HCT116 (cell line): ENCODE results near the gene PRC1. TPM values are rescaled to one million over a fixed set of nuclear protein-coding genes. Genes with fewer than 3 reads are reported as not detected.
A peak's percentile ranks its signal among the peaks of the same experiment; 100 is the strongest.

Source experiments
- ATAC-seq: fragments of 200-7000 bp; cut with Tn5 transposase; 2 replicates; pipeline ENCODE4 v1.9.1; 2020; ENCODE audit warnings: mild to moderate bottlenecking, moderate library complexity
- BruUV-seq: library from RNA; stranded (reverse); fragments of 400-500 nt; replicated peaks from 2 replicates; lab custom pipeline; 2021; lab: Mats Ljungman, UMichigan
- CTCF ChIA-PET: fragments of 300-600 bp; sonication (Branson Sonifier 250); formaldehyde crosslinking; loops from one replicate; lab custom pipeline; 2021; ENCODE audit warnings: antibody characterized with exemption; lab: Charles Lee
- POLR2A ChIA-PET: fragments of 300-600, 350-600 bp; sonication (Branson Sonifier 250); formaldehyde crosslinking; loops from one replicate; lab custom pipeline; 2021; ENCODE audit warnings: antibody characterized with exemption; lab: Charles Lee
- RAD21 ChIA-PET, 2 experiments: fragments of 300-600 bp; sonication (Branson Sonifier 250); formaldehyde crosslinking; loops; one replicate each; lab custom pipeline; 2023; ENCODE audit warnings: low total read pairs in 2 of 2; ENCODE audit not compliant: uncharacterized antibody in 2 of 2, unreplicated experiment in 2 of 2, low non-redundant PET in 1 of 2; lab: Charles Lee
- DNase-seq: peaks from one replicate; pipeline ENCODE4 v3.0.0-alpha.2; 2010; ENCODE audit warnings: low read depth, low spot score
- H2AFZ ChIP-seq: fragments of 200-600 bp; shearing (Covaris generic), sonication (generic); 2 replicates; pipeline ENCODE4 v1.6.1; 2017; ENCODE audit warnings: low read depth, mixed run types, mixed read lengths, antibody characterized with exemption, low read length; ENCODE audit not compliant: poor library complexity, severe bottlenecking
- H3K27ac ChIP-seq: 2 replicates; pipeline ENCODE4 v1.5.1; 2012; ENCODE audit warnings: low read depth, low read length
- H3K27me3 ChIP-seq: fragments of 200-600 bp; sonication (generic); 2 replicates; pipeline ENCODE4 v1.6.1; 2016; ENCODE audit warnings: mixed run types, low read length, mixed read lengths; ENCODE audit not compliant: insufficient read depth
- H3K36me3 ChIP-seq, 2 experiments: fragments of 200-500 bp in 1 of 2; fragments of 200-600 bp in 1 of 2; sonication (Bioruptor generic) in 1 of 2; sonication (generic) in 1 of 2; 2 replicates each; pipeline versions ENCODE4 v1.5.1 to v1.6.1; 2014 to 2016; ENCODE audit warnings: low read length in 2 of 2, inconsistent platforms in 1 of 2, mixed read lengths in 1 of 2, mixed run types in 1 of 2; ENCODE audit not compliant: insufficient read depth in 2 of 2, control insufficient read depth in 1 of 2
- H3K4me1 ChIP-seq, 2 experiments: fragments of 200-600 bp in 1 of 2; sonication (generic) in 1 of 2; 2 replicates each; pipeline versions ENCODE4 v1.5.1 to v1.6.1; 2012 to 2017; ENCODE audit warnings: low read length in 2 of 2, inconsistent platforms in 1 of 2, mild to moderate bottlenecking in 1 of 2, mixed read lengths in 1 of 2, mixed run types in 1 of 2, moderate library complexity in 1 of 2; ENCODE audit not compliant: insufficient read depth in 2 of 2, control insufficient read depth in 1 of 2
- H3K4me2 ChIP-seq: fragments of 200-600 bp; sonication (generic); 2 replicates; pipeline ENCODE4 v1.6.1; 2017; ENCODE audit warnings: mixed run types, low read length, mixed read lengths
- H3K4me3 ChIP-seq, 2 experiments: fragments of 200-600 bp in 1 of 2; sonication (generic) in 1 of 2; replicated peaks in 1 of 2; 2 replicates each; pipeline ENCODE4 v1.5.1; 2011 to 2016; ENCODE audit warnings: low read length in 2 of 2, control low read depth in 1 of 2, low read depth in 1 of 2, mild to moderate bottlenecking in 1 of 2, mixed read lengths in 1 of 2, mixed run types in 1 of 2
- H3K79me2 ChIP-seq: fragments of 200-600 bp; sonication (generic); 2 replicates; pipeline ENCODE4 v1.6.1; 2017; ENCODE audit warnings: mild to moderate bottlenecking, mixed run types, low read length, moderate library complexity, mixed read lengths; ENCODE audit not compliant: insufficient read depth
- H3K9ac ChIP-seq: fragments of 200-600 bp; sonication (generic); 2 replicates; pipeline ENCODE4 v1.6.1; 2016; ENCODE audit warnings: low read length, mixed read lengths
- H3K9me2 ChIP-seq: fragments of 200-600 bp; sonication (generic), shearing (Covaris generic); 2 replicates; pipeline ENCODE4 v1.6.1; 2017; ENCODE audit warnings: mixed run types, mild to moderate bottlenecking, moderate library complexity; ENCODE audit not compliant: insufficient read depth
- H3K9me3 ChIP-seq, 2 experiments: fragments of 200-500 bp in 1 of 2; fragments of 200-600 bp in 1 of 2; sonication (Bioruptor generic) in 1 of 2; sonication (generic) in 1 of 2; 2 replicates each; pipeline ENCODE4 v1.6.1; 2014 to 2017; ENCODE audit warnings: low read length in 2 of 2, mixed read lengths in 2 of 2, inconsistent platforms in 1 of 2, low read depth in 1 of 2, mild to moderate bottlenecking in 1 of 2, mixed run types in 1 of 2, moderate library complexity in 1 of 2; ENCODE audit not compliant: control insufficient read depth in 1 of 2, insufficient read depth in 1 of 2
- H4K20me1 ChIP-seq: fragments of 200-600 bp; sonication (generic), shearing (Covaris generic); 2 replicates; pipeline ENCODE4 v1.6.1; 2017; ENCODE audit warnings: mixed run types, mild to moderate bottlenecking, moderate library complexity; ENCODE audit not compliant: insufficient read depth
- CBX3 ChIP-seq: IDR thresholded peaks from 2 replicates; pipeline ENCODE4 v1.6.1; 2012; ENCODE audit warnings: low read depth
- CEBPB ChIP-seq: IDR thresholded peaks from 2 replicates; pipeline ENCODE4 v1.6.1; 2012; ENCODE audit warnings: low read depth
- EGR1 ChIP-seq: IDR thresholded peaks from 2 replicates; pipeline ENCODE4 v1.6.1; 2012; ENCODE audit warnings: low read depth
- EZH2 ChIP-seq: fragments of 200-600 bp; sonication (generic); IDR thresholded peaks from 2 replicates; pipeline ENCODE4 v1.6.1; 2017; ENCODE audit warnings: antibody characterized with exemption, mixed run types
- JUND ChIP-seq: IDR thresholded peaks from 2 replicates; pipeline ENCODE4 v1.6.1; 2012
- POLR2AphosphoS5 ChIP-seq: IDR thresholded peaks from 2 replicates; pipeline ENCODE4 v1.6.1; 2011; ENCODE audit warnings: mild to moderate bottlenecking, low read depth, low read length, moderate library complexity
- RAD21 ChIP-seq: IDR thresholded peaks from 2 replicates; pipeline ENCODE4 v1.6.1; 2012; ENCODE audit warnings: low read depth, mild to moderate bottlenecking
- SIN3A ChIP-seq: IDR thresholded peaks from 2 replicates; pipeline ENCODE4 v1.6.1; 2012; ENCODE audit warnings: low read depth
- SRF ChIP-seq: IDR thresholded peaks from 2 replicates; pipeline ENCODE4 v1.6.1; 2012; ENCODE audit warnings: low read depth
- TCF7L2 ChIP-seq: IDR thresholded peaks from 2 replicates; pipeline ENCODE4 v1.7.0; 2011; ENCODE audit warnings: borderline replicate concordance, inconsistent platforms; ENCODE audit not compliant: insufficient read depth, insufficient read length; ENCODE audit errors: extremely low read depth
- YY1 ChIP-seq: IDR thresholded peaks from 2 replicates; pipeline ENCODE4 v1.6.1; 2011; ENCODE audit warnings: low read length, low read depth, moderate library complexity, mild to moderate bottlenecking; ENCODE audit not compliant: insufficient replicate concordance; ENCODE audit errors: extremely low read depth
- ZFX ChIP-seq: fragments of 450-650 bp; IDR thresholded peaks from 2 replicates; pipeline ENCODE4 v1.6.1; 2017
- ZNF274 ChIP-seq: fragments of 200-500 bp; sonication (Bioruptor generic); IDR thresholded peaks from 2 replicates; pipeline ENCODE4 v1.6.1; 2014; ENCODE audit warnings: mild to moderate bottlenecking, low read depth, low read length, inconsistent platforms
- intact Hi-C: fragments of 100-400 bp; cut with micrococcal nuclease; formaldehyde crosslinking; loops from 2 replicates; pipeline ENCODE4 v1.10.0; 2022
- total RNA-seq: library from RNA; stranded (reverse); gene quantifications from one replicate; pipeline ENCODE4 v1.2.1, GENCODE V29; 2021; ENCODE audit not compliant: unreplicated experiment
- TF ChIP-seq, protein P1 (sequence below), 3 experiments: fragments of 200-600 bp in 1 of 3; sonication (generic) in 1 of 3; IDR thresholded peaks in 2 of 3; conservative IDR thresholded peaks in 1 of 3; 2 replicates each; pipeline ENCODE4 v1.5.1; 2012 to 2017; ENCODE audit warnings: low read depth in 2 of 3, low read length in 2 of 3, antibody characterized with exemption in 1 of 3, borderline replicate concordance in 1 of 3, control low read depth in 1 of 3, mild to moderate bottlenecking in 1 of 3, mixed read lengths in 1 of 3, mixed run types in 1 of 3, moderate library complexity in 1 of 3; ENCODE audit not compliant: insufficient read depth in 1 of 3
- TF ChIP-seq, protein P2 (sequence below): IDR thresholded peaks from 2 replicates; pipeline ENCODE4 v1.6.1; 2011; ENCODE audit warnings: mild to moderate bottlenecking, low read length, moderate library complexity; ENCODE audit not compliant: insufficient replicate concordance; ENCODE audit errors: extremely low read depth
- TF ChIP-seq, protein P3 (sequence below): IDR thresholded peaks from 2 replicates; pipeline ENCODE4 v1.6.1; 2012

The PRC1 gene
- total RNA-seq, 1 experiment from 2014 or later, result 186 TPM

DNA sequence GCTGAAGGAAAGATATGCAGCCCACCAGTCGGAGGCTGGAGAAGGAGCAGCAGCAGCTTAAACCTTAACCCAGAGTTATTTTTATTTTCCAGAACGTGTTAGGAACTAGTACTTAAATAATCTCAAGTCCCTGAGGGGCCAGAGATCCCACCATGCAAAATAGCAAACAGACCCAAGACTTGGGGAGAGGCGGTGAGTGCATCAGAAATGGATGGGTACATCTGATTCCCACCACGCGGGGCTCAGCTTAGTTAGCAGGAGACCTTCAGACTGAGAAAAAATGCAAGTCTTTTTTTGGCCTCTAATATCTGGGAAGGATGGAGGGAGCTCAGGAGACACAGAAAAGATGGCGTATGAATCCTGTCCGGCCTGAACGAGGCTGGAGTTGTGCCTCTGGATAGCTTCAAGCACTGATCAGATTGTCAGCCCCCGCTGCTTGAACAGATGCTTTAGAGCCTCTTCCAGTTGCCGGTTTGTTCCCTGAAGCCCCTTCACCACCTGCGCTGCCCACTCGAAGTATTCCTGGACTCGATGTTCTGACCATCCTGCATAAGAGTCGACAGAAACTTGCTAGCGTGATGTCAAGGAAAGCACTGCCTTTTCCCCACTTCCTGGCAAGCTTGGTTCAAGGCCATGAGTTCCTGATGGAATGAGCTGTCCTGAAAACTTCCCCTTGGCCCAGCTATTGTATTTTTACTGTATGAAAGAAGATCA lies 63.3 kb downstream of the PRC1 start:
- no peaks in the 10 kb centered on the region for H3K36me3 ChIP-seq
- intact Hi-C loops, result loop anchor here (1.0 to 5.0 kb wide), 2 partner anchors 101 to 340 kb away; no protein-coding TSS in a partner anchor
- DNase-seq (no peak), ATAC-seq (no peak)
- ChIA-PET CTCF (interaction anchor here (0.5 to 6.9 kb wide), 20 partner anchors 7 to 638 kb away, joined by 3 to 70 read pairs (median 7); partner anchors contain the start of genes MAN2A2, PRC1 and RCCD1), RAD21 (interaction anchor here in 1 of 2 experiments (1.0 to 1.6 kb wide), 3 partner anchors 46 to 341 kb away, joined by 3 to 4 read pairs (median 4); no protein-coding TSS in a partner anchor), POLR2A (interaction anchor here (0.5 to 2.4 kb wide), 9 partner anchors 8 to 611 kb away, joined by 3 to 7 read pairs (median 4); partner anchors contain the start of genes MAN2A2, PRC1 and RCCD1)
- peak overlapping the region; percentile 67 for H3K9ac ChIP-seq
- no peak overlapping the region for H2AFZ ChIP-seq
- peaks cover 13% of the 10 kb centered on the region; the same call in 1 of the 2 replicates for H3K79me2 ChIP-seq
- no peaks in the 10 kb centered on the region for H4K20me1 ChIP-seq
- BruUV-seq, result TSS peak; percentile 18
- TF ChIP-seq EZH2 (no peak), ZNF274 (no peak), SRF (no peak), CBX3 (no peak), JUND (no peak), RAD21 (no peak), POLR2AphosphoS5 (no peak), SIN3A (no peak), ZFX (no peak), TCF7L2 (no peak), YY1 (no peak), EGR1 (no peak), CEBPB (no peak)
- TF ChIP-seq, protein P1, sequence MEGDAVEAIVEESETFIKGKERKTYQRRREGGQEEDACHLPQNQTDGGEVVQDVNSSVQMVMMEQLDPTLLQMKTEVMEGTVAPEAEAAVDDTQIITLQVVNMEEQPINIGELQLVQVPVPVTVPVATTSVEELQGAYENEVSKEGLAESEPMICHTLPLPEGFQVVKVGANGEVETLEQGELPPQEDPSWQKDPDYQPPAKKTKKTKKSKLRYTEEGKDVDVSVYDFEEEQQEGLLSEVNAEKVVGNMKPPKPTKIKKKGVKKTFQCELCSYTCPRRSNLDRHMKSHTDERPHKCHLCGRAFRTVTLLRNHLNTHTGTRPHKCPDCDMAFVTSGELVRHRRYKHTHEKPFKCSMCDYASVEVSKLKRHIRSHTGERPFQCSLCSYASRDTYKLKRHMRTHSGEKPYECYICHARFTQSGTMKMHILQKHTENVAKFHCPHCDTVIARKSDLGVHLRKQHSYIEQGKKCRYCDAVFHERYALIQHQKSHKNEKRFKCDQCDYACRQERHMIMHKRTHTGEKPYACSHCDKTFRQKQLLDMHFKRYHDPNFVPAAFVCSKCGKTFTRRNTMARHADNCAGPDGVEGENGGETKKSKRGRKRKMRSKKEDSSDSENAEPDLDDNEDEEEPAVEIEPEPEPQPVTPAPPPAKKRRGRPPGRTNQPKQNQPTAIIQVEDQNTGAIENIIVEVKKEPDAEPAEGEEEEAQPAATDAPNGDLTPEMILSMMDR (IDR thresholded peaks at IDR 0.05 in 2 of 3, conservative IDR thresholded peaks at IDR 0.05 in 1 of 3; ENCODE audit: borderline replicate concordance in 1 of 3, insufficient read depth in 1 of 3, low read depth in 2 of 3, low read length in 2 of 3), result no peak
- TF ChIP-seq, protein P2, sequence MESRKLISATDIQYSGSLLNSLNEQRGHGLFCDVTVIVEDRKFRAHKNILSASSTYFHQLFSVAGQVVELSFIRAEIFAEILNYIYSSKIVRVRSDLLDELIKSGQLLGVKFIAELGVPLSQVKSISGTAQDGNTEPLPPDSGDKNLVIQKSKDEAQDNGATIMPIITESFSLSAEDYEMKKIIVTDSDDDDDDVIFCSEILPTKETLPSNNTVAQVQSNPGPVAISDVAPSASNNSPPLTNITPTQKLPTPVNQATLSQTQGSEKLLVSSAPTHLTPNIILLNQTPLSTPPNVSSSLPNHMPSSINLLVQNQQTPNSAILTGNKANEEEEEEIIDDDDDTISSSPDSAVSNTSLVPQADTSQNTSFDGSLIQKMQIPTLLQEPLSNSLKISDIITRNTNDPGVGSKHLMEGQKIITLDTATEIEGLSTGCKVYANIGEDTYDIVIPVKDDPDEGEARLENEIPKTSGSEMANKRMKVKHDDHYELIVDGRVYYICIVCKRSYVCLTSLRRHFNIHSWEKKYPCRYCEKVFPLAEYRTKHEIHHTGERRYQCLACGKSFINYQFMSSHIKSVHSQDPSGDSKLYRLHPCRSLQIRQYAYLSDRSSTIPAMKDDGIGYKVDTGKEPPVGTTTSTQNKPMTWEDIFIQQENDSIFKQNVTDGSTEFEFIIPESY, result no peak
- TF ChIP-seq, protein P3, sequence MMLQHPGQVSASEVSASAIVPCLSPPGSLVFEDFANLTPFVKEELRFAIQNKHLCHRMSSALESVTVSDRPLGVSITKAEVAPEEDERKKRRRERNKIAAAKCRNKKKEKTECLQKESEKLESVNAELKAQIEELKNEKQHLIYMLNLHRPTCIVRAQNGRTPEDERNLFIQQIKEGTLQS, result no peak
- H3K9me3 ChIP-seq, result no peaks in the 10 kb centered on the region
- no peaks in the 10 kb centered on the region for H3K9me2 ChIP-seq
- H3K4me3 ChIP-seq, result peak overlapping the region; percentile 92 to 93
- H3K4me2 ChIP-seq, result peak overlapping the region; percentile 99
- H3K4me1 ChIP-seq, result peaks cover 17 to 46% of the 10 kb centered on the region in 2 experiments; a peak in 3 of 4 replicates
- H3K27me3 ChIP-seq, result no peaks in the 10 kb centered on the region
- H3K27ac ChIP-seq, result peak overlapping the region; percentile 78
